GM19468 (cell line): ENCODE results near the gene POGLUT3.

Experiments used
- ATAC-seq: cut with Tn5 transposase; IDR thresholded peaks from one replicate; pipeline ENCODE4 v1.9.1; 2021; ENCODE audit warnings: mild to moderate bottlenecking, moderate library complexity, moderate number of reproducible peaks; ENCODE audit not compliant: unreplicated experiment; ENCODE audit errors: extremely low read depth

POGLUT3 gene

GRCh38 chr11:108501396-108501795 is 3.2 kb upstream of the POGLUT3 start:
- ATAC-seq, result no peak

- ATAC-seq, result no peak
These were observed 2.5 kb upstream of the POGLUT3 start for GRCh38 chr11:108500721-108501120.

DNA sequence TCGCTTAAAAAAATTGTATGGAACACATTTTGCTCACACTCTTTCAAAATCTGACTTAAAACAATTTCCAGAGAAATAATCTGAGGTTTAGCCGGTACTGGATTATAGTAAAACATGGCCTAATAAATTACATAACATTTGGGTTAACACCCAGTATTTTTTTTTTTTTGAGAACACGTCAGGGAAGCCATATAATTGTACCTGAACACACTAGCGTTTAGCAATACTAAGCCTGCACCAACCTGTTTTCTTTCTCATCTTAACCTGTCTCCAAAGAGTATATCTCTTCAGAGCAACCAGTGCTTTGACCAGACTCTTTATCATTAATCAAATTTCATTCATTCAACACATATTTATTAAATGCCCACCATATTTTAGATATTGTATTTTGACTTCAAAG is 2.0 kb upstream of the POGLUT3 start:
- ATAC-seq, result no peak

GRCh38 chr11:108498816-108499408 is 728 bp upstream of the POGLUT3 start:
- no peak for ATAC-seq

DNA sequence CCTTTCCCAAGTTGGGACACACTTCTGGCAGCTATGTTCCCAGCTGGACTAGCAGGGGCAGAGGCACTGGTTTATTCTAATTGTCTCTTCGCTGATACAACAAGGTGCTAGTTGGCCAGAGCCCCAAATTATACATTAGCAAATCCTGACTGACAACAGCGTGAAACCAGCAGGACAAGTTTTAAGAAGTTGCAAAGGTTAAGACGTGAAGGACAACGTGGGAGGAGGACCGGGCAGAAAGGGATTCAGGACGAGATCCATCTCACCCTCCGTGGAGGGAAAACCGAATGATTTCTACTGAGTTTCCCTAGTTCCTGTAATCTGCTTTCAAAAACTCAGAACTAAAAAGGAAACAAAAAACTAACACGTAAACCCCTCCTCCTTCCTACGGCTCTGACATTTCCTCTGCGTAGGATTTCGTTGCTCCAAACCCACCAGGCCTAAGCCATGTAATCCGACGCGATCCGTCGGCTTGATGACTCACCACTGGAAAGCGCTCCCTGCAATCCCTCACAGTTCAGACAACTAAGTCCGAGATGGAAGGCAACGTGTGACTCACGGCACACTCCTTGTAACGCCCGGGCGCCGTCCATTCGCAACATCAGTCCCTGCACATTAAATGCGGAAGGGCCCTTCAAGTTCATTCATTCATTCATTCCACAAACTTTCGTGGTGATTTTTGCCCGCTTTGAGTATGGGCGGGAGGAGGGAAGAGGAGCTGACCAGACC is 703 bp downstream of the POGLUT3 start:
- ATAC-seq, result no peak

- no peak for ATAC-seq
These were observed 1.4 kb downstream of the POGLUT3 start for GRCh38 chr11:108496643-108497256.

DNA sequence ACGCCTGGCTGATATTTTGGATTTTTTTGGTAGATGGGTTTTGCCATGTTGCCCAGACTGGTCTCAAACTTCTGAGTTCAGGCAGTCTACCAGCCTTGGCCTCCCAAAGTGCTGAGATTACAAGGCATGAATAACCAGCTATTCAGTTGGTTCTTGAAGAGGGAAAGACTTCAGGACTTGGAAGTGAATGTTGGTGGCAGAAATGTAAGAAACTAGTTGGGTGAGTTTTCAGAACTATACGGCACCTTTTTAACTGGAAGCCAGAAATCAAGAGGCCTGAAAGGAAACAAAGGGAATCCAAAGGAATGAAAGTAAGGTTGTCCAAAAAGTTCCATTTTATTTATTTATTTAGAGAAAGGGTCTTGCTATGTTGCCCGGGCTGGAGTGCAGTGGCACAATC is 2.9 kb downstream of the POGLUT3 start:
- ATAC-seq, result no peak

DNA sequence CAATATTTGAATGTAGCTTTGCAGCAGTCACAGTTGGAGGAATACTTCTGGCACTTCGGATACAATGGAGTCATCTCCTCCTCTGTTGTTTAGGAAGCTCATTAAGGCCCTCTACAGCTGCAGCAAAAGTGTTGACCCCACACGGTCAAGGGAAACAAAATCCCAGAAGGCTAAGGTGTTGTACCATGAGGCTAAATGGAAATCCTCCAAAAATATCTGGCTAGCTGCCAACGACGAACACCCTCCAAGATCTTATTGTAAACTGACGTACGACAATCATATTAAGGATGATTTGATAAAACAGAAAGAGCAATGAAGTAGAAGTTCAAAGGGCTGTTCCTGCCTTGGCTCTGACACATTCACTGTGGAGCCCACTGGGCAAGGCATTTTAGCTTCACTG is 4.0 kb downstream of the POGLUT3 start:
- ATAC-seq, result no peak

DNA sequence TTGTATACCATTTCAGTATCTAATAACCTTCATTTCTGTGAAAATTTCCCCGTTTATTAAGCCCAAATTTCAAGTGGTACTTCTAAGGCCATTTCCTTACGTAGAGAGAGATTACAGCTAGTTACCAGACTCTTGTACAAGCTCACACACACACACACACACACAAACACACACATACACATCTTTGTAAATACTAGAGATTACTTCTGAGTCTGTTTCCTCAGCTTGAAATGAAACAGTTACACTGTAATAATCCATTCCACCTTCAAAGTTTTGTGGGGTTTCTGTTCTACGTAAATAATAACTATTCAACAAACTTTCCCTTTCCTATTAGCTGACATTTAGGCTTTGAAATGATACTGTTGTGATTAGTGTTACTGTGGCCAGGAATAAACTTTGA is 6.2 kb downstream of the POGLUT3 start:
- ATAC-seq, result no peak

GRCh38 chr11:108486828-108487227 is 11.4 kb downstream of the POGLUT3 start:
- no peak for ATAC-seq

- ATAC-seq, result no peak
These were observed 11.9 kb downstream of the POGLUT3 start for GRCh38 chr11:108486331-108486730.

DNA sequence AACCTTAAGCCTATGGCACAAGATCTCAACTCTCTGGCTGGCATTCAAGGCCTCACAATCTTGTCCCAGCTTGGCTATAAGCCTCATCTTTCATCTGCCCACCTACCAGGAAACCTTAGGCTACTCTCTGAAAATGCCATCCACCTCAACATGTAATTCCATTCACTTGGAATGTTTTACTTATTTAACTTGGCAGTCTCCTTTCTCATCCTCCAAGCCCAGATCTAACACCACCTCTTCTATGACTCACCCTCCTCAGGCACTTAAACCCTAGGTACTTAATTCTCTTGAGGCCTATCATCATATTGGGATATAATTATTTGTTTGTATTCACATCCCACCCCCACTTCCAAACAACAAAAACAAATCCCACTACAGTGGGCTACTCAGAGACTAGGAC is 15.0 kb downstream of the POGLUT3 start:
- no peak for ATAC-seq

DNA sequence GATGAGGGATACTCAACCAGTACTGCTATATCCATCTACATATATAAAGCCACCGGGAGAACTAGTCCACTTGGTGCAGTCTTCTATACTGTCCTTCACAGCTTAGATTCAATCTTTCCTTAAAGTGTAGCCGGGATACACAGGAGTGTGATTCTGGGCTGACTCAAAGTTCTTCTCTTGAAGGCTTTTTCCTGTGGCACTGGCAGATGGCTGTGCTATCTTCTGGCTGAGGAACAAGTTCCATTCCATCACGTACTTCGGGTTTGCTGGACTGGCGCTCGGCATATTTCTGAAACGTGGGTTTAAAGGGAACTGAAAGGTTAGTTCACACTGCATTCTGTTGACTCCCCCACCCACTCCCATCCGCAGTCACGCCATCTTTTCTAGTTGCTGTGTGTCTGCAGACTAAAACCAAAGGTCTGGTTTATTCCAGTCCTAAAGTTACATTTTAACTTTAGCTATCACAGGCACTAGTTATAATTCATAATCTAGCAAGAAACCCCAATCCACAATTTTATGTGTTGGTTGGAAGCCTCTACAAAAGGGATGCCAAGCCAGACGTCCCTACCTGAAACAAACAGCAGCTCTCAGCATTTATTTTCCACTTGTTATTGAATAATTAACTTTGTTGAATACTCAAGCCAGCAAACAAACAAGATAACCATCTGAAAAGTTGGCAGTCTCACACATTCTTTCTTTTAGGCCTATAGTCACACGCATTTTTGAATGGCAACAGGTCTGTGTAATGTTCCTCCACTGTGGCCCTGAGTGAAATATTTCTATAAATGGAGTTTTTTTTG is 23.3 kb downstream of the POGLUT3 start:
- ATAC-seq, result no peak

- no peak for ATAC-seq
These were observed 25.5 kb downstream of the POGLUT3 start for GRCh38 chr11:108472681-108473080.

- no peak for ATAC-seq
These were observed 29.7 kb downstream of the POGLUT3 start for GRCh38 chr11:108468478-108468864.

- ATAC-seq, result peak; percentile 95
These were observed 30.9 kb downstream of the POGLUT3 start, which contains the start of gene C11orf65 for GRCh38 chr11:108467091-108467823. Gene C11orf65 (minus strand): TSS chr11:108467529. CDS start chr11:108461559, 5,970 bp downstream.

DNA sequence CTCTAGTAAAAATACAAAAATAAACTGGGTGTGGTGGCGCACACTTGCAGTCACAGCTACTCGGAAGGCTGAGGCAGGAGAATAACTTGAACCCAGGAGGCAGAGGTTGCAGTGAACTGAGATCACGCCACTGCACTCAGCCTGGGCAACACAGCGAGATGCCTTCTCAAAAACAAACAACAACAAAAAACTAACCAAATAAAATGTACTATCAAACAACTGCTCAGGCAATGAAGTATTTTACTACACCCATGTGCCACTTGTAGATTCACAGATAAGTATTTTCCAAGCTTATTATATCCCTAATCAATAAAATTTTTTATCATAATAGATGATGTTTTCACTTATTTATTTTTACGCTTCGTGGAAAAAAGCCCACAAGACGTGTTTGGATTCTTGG is 31.8 kb downstream of the POGLUT3 start:
- ATAC-seq, result no peak

DNA sequence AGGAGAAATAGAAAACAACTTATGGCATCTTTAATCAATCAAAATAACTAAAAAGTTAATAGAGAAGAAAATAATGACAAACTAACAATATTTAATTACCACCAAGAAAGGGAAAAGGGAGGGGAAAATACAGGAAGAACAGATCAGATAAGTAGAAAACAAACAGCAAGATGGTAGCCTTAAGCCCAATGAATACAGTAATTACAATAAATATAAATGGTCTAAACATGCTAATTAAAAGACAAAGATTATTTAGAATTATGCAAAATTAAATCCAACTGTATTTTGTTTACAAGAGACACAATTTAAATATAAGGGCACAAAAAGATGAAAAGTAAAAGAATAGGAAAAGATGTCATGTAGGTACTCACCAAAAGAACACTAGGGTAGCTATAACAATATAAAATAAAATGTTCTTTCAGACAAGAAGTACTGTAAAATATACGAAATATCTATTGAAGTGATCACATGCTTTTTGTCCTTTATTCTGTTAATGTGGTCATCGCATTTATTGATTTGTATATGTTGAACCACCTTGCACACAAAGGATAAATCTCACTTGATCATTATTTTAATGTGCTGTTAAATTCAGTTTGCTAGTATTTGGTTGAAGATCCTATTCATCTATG is 44.9 kb downstream of the POGLUT3 start:
- no peak for ATAC-seq
